Ishikawa (cell line): ENCODE results near the gene ENTREP1.

ENCODE experiments used
- CREB1 ChIP-seq: IDR thresholded peaks from 2 replicates; pipeline ENCODE4 v1.6.1; 2012; ENCODE audit warnings: low read depth
- EP300 ChIP-seq: IDR thresholded peaks from 2 replicates; pipeline ENCODE4 v1.6.1; 2012; ENCODE audit warnings: borderline replicate concordance
- MAX ChIP-seq: IDR thresholded peaks from 2 replicates; pipeline ENCODE4 v1.6.1; 2012
- RAD21 ChIP-seq: IDR thresholded peaks from 2 replicates; pipeline ENCODE4 v1.6.1; 2012; ENCODE audit warnings: low read depth
- REST ChIP-seq: IDR thresholded peaks from 2 replicates; pipeline ENCODE4 v1.6.1; 2012; ENCODE audit warnings: low read depth, mild to moderate bottlenecking
- USF1 ChIP-seq: IDR thresholded peaks from 2 replicates; pipeline ENCODE4 v1.6.1; 2012

- TF ChIP-seq CREB1 (no peak), USF1 (no peak), MAX (no peak), RAD21 (no peak), REST (no peak), EP300 (no peak)
Observed at GRCh38 chr9:69351227-69351626, 26.2 kb downstream of the ENTREP1 start.
